ENCODE measurements around the gene MAP3K7. TPM values are rescaled to one million over a fixed set of nuclear protein-coding genes. Genes with fewer than 3 reads are reported as not detected.

Gene MAP3K7
- total RNA-seq, 1 donor from 2014 or later, result 47.9 TPM

- no peak for DNase-seq (ENCODE audit: low read depth)
Observed at GRCh38 chr6:90530882-90531281, 56.0 kb downstream of the MAP3K7 start.

- DNase-seq (ENCODE audit: low read depth), result no peak
Observed at GRCh38 chr6:90525421-90525820, 61.5 kb downstream of the MAP3K7 start.

GRCh38 chr6:90523779-90524310 lies 63.0 kb downstream of the MAP3K7 start:
- DNase-seq (ENCODE audit: low read depth), result peak; percentile 72

- DNase-seq (ENCODE audit: low read depth), result no peak
Observed at GRCh38 chr6:90521955-90522354, 64.9 kb downstream of the MAP3K7 start.

- no peak for DNase-seq (ENCODE audit: low read depth)
Observed at GRCh38 chr6:90516074-90516660, 70.7 kb downstream of the MAP3K7 start.

- DNase-seq (ENCODE audit: low read depth), result no peak
Observed at GRCh38 chr6:90514496-90514895, 72.4 kb downstream of the MAP3K7 start.

- DNase-seq (ENCODE audit: low read depth), result no peak
Observed at GRCh38 chr6:90508753-90509152, 78.1 kb downstream of the MAP3K7 start.

- peak; percentile 52 for DNase-seq (ENCODE audit: low read depth)
Observed at GRCh38 chr6:90502866-90503407, 83.9 kb downstream of the MAP3K7 start.

- no peak for DNase-seq (ENCODE audit: low read depth)
Observed at GRCh38 chr6:90502381-90502780, 84.5 kb downstream of the MAP3K7 start.

- no peak for DNase-seq (ENCODE audit: low read depth)
Observed at GRCh38 chr6:90500458-90500857, 86.4 kb downstream of the MAP3K7 start.

- no peak for DNase-seq (ENCODE audit: low read depth)
Observed at GRCh38 chr6:90497411-90497810, 89.5 kb downstream of the MAP3K7 start.

GRCh38 chr6:90496258-90497016 lies 90.4 kb downstream of the MAP3K7 start:
- peak; percentile 32 for DNase-seq (ENCODE audit: low read depth)

GRCh38 chr6:90495216-90495817 lies 91.6 kb downstream of the MAP3K7 start:
- DNase-seq (ENCODE audit: low read depth), result no peak

- no peak for DNase-seq (ENCODE audit: low read depth)
Observed at GRCh38 chr6:90494067-90494780, 92.6 kb downstream of the MAP3K7 start.

GRCh38 chr6:90493332-90493731 lies 93.5 kb downstream of the MAP3K7 start:
- DNase-seq (ENCODE audit: low read depth), result peak; percentile 54

- DNase-seq (ENCODE audit: low read depth), result no peak
Observed at GRCh38 chr6:90492798-90493197, 94.1 kb downstream of the MAP3K7 start.

- DNase-seq (ENCODE audit: low read depth), result no peak
Observed at GRCh38 chr6:90492369-90492768, 94.5 kb downstream of the MAP3K7 start.

GRCh38 chr6:90490030-90490716 lies 96.7 kb downstream of the MAP3K7 start:
- DNase-seq (ENCODE audit: low read depth), result no peak

GRCh38 chr6:90488816-90489215 lies 98.1 kb downstream of the MAP3K7 start:
- no peak for DNase-seq (ENCODE audit: low read depth)

GRCh38 chr6:90485635-90486277 lies 101.1 kb downstream of the MAP3K7 start:
- DNase-seq (ENCODE audit: low read depth), result no peak

- DNase-seq (ENCODE audit: low read depth), result no peak
Observed at GRCh38 chr6:90484903-90485302, 102.0 kb downstream of the MAP3K7 start.

Data from renal cortical epithelial cell (primary cell).